ENCODE results near the gene ZNF304.

The ZNF304 gene

DNA sequence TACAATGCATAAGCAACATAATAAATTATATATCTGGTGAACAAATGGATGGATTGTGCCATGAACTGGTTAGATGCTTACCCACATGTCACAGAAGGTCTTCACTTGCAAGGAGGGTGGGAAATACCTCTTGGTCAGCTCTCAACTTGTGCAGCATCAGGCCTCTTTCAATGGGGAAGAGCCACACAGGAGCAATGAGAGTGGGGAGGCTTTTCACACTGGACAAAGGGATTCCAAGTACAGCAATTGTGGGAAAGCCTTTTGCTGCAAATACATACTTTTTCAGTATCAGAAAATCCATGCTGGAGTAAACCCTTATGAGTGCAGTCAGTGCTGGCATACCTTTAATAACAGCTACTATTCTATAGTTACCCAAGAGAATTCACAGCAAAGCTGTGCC lies 42.6 kb upstream of the ZNF304 start:
- TF ChIP-seq, protein P1, sequence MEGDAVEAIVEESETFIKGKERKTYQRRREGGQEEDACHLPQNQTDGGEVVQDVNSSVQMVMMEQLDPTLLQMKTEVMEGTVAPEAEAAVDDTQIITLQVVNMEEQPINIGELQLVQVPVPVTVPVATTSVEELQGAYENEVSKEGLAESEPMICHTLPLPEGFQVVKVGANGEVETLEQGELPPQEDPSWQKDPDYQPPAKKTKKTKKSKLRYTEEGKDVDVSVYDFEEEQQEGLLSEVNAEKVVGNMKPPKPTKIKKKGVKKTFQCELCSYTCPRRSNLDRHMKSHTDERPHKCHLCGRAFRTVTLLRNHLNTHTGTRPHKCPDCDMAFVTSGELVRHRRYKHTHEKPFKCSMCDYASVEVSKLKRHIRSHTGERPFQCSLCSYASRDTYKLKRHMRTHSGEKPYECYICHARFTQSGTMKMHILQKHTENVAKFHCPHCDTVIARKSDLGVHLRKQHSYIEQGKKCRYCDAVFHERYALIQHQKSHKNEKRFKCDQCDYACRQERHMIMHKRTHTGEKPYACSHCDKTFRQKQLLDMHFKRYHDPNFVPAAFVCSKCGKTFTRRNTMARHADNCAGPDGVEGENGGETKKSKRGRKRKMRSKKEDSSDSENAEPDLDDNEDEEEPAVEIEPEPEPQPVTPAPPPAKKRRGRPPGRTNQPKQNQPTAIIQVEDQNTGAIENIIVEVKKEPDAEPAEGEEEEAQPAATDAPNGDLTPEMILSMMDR (IDR thresholded peaks at IDR 0.05; ENCODE audit: poor library complexity, severe bottlenecking) = no peak
- ATAC-seq (ENCODE audit: low read depth) (no peak), DNase-seq (ENCODE audit: low spot score) (no peak)
- no peak overlapping the region for H3K27ac ChIP-seq (ENCODE audit: poor library complexity, severe bottlenecking)
- no peaks in the 10 kb centered on the region for H3K27me3 ChIP-seq (ENCODE audit: insufficient read depth, poor library complexity, severe bottlenecking)
- no peaks in the 10 kb centered on the region for H3K9me3 ChIP-seq (ENCODE audit: severe bottlenecking)
- H3K4me1 ChIP-seq (ENCODE audit: insufficient read depth, poor library complexity, severe bottlenecking) = peaks cover 14% of the 10 kb centered on the region
- peaks cover 29% of the 10 kb centered on the region for H3K36me3 ChIP-seq (ENCODE audit: low read depth)
- H3K4me3 ChIP-seq (ENCODE audit: severe bottlenecking) = no peak overlapping the region

DNA sequence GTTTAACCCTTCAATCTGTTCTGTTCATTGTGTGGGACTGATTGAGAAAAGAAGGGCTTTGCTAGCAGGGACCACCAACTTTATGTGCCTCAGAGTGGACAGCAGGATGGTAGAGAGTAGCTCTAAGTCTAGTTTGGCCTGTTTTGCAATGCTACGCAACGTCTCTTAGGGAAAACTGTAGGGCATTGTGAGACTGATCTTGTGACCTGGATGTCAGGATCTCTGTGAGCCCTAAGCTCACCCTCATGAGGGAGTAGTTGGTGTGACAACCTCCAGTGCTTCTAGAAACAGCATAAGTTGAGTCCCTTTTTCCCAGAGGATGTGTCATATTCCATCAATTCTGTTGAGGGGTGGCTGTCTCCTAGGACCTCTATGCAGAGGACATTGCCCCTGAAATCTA lies 40.3 kb upstream of the ZNF304 start:
- TF ChIP-seq, protein P1 (IDR thresholded peaks at IDR 0.05; ENCODE audit: poor library complexity, severe bottlenecking) = no peak
- ATAC-seq (ENCODE audit: low read depth) (no peak; the same call in 2 of the 3 replicates), DNase-seq (ENCODE audit: low spot score) (no peak)
- no peaks in the 10 kb centered on the region for H3K9me3 ChIP-seq (ENCODE audit: severe bottlenecking)
- no peak overlapping the region for H3K4me3 ChIP-seq (ENCODE audit: severe bottlenecking)
- H3K36me3 ChIP-seq (ENCODE audit: low read depth) = peaks cover 11% of the 10 kb centered on the region; the same call in 1 of the 2 replicates
- no peaks in the 10 kb centered on the region for H3K27me3 ChIP-seq (ENCODE audit: insufficient read depth, poor library complexity, severe bottlenecking)
- no peak overlapping the region for H3K27ac ChIP-seq (ENCODE audit: poor library complexity, severe bottlenecking)
- H3K4me1 ChIP-seq (ENCODE audit: insufficient read depth, poor library complexity, severe bottlenecking) = no peaks in the 10 kb centered on the region

DNA sequence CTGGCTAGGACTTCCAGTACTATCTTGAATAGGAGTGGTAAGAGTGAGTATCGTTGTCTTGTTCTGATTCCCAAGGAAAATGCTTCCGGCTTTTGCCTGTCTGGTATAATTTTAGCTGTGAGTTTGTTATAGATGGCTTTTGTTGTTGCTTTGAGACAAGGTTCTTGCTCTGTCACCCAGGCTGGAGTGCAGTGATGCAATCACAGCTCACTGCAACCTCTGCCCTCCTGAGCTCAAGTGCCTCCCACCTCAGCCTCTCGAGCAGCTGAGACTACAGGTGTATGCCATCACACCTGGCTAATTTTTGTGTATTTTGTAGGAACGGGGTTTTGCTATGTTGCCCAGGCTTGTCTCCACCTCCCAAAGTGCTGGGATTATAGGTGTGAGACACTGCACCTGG lies 36.9 kb upstream of the ZNF304 start:
- H3K27me3 ChIP-seq (ENCODE audit: insufficient read depth, poor library complexity, severe bottlenecking) = no peaks in the 10 kb centered on the region
- no peak for ATAC-seq (ENCODE audit: low read depth)

DNA sequence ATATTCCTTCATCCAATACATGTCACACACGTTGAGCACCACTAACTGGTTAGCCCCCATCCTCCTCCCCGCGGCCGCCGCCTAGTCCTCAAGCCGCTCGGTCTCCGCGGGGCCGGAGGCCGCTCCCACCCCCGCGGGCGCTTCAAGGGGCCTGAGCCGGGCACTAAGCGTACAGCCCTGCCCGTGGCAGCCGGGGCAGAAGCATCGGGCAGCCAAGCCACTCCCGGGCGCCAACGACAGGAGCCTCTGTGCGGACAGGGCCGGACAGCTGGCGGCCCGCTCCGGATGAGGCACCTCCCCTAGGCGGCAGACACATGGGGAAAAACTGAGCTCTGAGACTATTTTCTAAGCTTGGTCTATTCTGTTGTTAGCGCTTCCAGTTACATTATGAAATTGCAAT lies 33.6 kb upstream of the ZNF304 start:
- no peaks in the 10 kb centered on the region for H3K9me3 ChIP-seq (ENCODE audit: severe bottlenecking)
- no peaks in the 10 kb centered on the region for H3K27me3 ChIP-seq (ENCODE audit: insufficient read depth, poor library complexity, severe bottlenecking)
- H3K27ac ChIP-seq (ENCODE audit: poor library complexity, severe bottlenecking) = no peak overlapping the region
- DNase-seq (ENCODE audit: low spot score) (no peak), ATAC-seq (ENCODE audit: low read depth) (no peak)
- peaks cover 5% of the 10 kb centered on the region for H3K4me1 ChIP-seq (ENCODE audit: insufficient read depth, poor library complexity, severe bottlenecking)
- H3K36me3 ChIP-seq (ENCODE audit: low read depth) = no peaks in the 10 kb centered on the region; the same call in 1 of the 2 replicates
- TF ChIP-seq, protein P1 (IDR thresholded peaks at IDR 0.05; ENCODE audit: poor library complexity, severe bottlenecking) = no peak
- H3K4me3 ChIP-seq (ENCODE audit: severe bottlenecking) = no peak overlapping the region

More for the DNA sequence above, 36.9 kb upstream of the ZNF304 start:
- TF ChIP-seq, protein P1 (IDR thresholded peaks at IDR 0.05; ENCODE audit: poor library complexity, severe bottlenecking) = no peak
- H3K4me3 ChIP-seq (ENCODE audit: severe bottlenecking) = no peak overlapping the region
- DNase-seq (ENCODE audit: low spot score) = no peak
- no peak overlapping the region for H3K27ac ChIP-seq (ENCODE audit: poor library complexity, severe bottlenecking)
- no peaks in the 10 kb centered on the region for H3K36me3 ChIP-seq (ENCODE audit: low read depth)
- no peaks in the 10 kb centered on the region for H3K4me1 ChIP-seq (ENCODE audit: insufficient read depth, poor library complexity, severe bottlenecking)
- H3K9me3 ChIP-seq (ENCODE audit: severe bottlenecking) = no peaks in the 10 kb centered on the region

DNA sequence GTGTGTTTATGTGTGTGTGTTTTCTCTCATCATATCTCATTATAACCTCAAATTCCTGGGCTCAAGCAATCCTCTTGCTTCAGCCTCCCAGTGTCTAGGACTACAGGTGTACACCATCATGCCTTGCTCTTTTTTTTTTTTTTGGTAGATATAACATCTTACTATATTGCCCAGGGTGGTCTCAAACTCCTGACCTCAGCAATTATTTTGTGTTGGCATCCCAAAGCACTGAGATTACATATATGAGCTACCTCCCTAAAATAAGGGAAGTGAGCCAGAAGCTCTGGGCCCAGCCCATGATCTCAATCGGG lies 31.2 kb upstream of the ZNF304 start:
- TF ChIP-seq, protein P1 (IDR thresholded peaks at IDR 0.05; ENCODE audit: poor library complexity, severe bottlenecking) = no peak
- H3K4me1 ChIP-seq (ENCODE audit: insufficient read depth, poor library complexity, severe bottlenecking) = peaks cover 5% of the 10 kb centered on the region
- H3K36me3 ChIP-seq (ENCODE audit: low read depth) = peaks cover 14% of the 10 kb centered on the region
- ATAC-seq (ENCODE audit: low read depth) (no peak), DNase-seq (ENCODE audit: low spot score) (no peak)
- peak overlapping the region; percentile 82 for H3K4me3 ChIP-seq (ENCODE audit: severe bottlenecking)
- peak overlapping the region; percentile 6 for H3K27ac ChIP-seq (ENCODE audit: poor library complexity, severe bottlenecking)
- H3K9me3 ChIP-seq (ENCODE audit: severe bottlenecking) = no peaks in the 10 kb centered on the region
- no peaks in the 10 kb centered on the region for H3K27me3 ChIP-seq (ENCODE audit: insufficient read depth, poor library complexity, severe bottlenecking)
